NB4 (cell line): Measurements from ENCODE around the gene CELF5.

Experiments
- MYC ChIP-seq: IDR thresholded peaks from 2 replicates; pipeline ENCODE4 v1.6.1; 2011; ENCODE audit warnings: low read depth, low read length
- POLR2A ChIP-seq: IDR thresholded peaks from 2 replicates; pipeline ENCODE4 v1.6.1; 2011; ENCODE audit warnings: mild to moderate bottlenecking; ENCODE audit not compliant: insufficient read length; ENCODE audit errors: extremely low read depth

DNA sequence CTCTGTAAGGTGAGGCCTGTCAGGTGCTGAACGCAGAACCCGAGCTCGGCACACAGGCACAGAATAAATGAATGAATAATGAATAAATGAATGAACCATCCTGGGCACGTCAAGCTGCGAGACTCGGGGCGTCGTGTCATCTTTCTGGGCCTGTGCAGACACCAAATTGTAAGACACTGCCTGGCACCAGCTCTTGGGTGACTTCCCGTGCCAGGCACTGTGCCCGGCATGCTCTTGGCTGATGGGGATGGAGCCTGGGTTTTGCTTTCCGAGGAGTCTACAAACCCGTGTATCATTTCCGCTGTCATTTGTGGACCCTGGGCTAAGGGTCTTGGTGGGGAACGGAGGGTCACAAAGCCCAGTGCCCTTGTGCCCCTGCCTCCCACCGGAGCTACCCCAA is 43.9 kb downstream of the CELF5 start:
- TF ChIP-seq MYC (no peak), POLR2A (no peak)
